Hepatocyte (in vitro differentiated cells): ENCODE measurements around the gene COMMD6. TPM values are rescaled to one million over a fixed set of nuclear protein-coding genes. Genes with fewer than 3 reads are reported as not detected.
A peak's percentile ranks its signal among the peaks of the same experiment; 100 is the strongest.

Experiments
- DNase-seq: peaks from one replicate; pipeline ENCODE4 v3.0.0-alpha.2; 2016; ENCODE audit warnings: low spot score
- H2AFZ ChIP-seq: fragments of 200-600 bp; sonication (generic); 2 replicates; pipeline ENCODE4 v1.6.0; 2016; ENCODE audit warnings: antibody characterized with exemption, mild to moderate bottlenecking
- H3K27ac ChIP-seq: fragments of 200-600 bp; sonication (generic); 2 replicates; pipeline ENCODE4 v1.5.1; 2016; ENCODE audit warnings: mild to moderate bottlenecking
- H3K27me3 ChIP-seq: fragments of 200-600 bp; sonication (generic); 2 replicates; pipeline ENCODE4 v1.6.1; 2016
- H3K36me3 ChIP-seq: fragments of 200-600 bp; sonication (generic); replicated peaks from 2 replicates; pipeline ENCODE4 v1.5.1; 2016; ENCODE audit warnings: low read depth; ENCODE audit not compliant: insufficient read depth
- H3K4me1 ChIP-seq: fragments of 200-600 bp; sonication (generic); 2 replicates; pipeline ENCODE4 v1.5.1; 2016; ENCODE audit warnings: mild to moderate bottlenecking, moderate library complexity; ENCODE audit not compliant: insufficient read depth
- H3K4me2 ChIP-seq: fragments of 200-600 bp; sonication (generic); 2 replicates; pipeline ENCODE4 v1.6.0; 2016
- H3K4me3 ChIP-seq: fragments of 200-600 bp; sonication (generic); 2 replicates; pipeline ENCODE4 v1.5.1; 2016; ENCODE audit warnings: mild to moderate bottlenecking
- H3K79me2 ChIP-seq: fragments of 200-600 bp; sonication (generic); 2 replicates; pipeline ENCODE4 v1.6.0; 2017; ENCODE audit warnings: mild to moderate bottlenecking
- H3K9me2 ChIP-seq: fragments of 200-600 bp; sonication (generic); replicated peaks from 2 replicates; pipeline ENCODE4 v1.6.0; 2017; ENCODE audit warnings: mild to moderate bottlenecking; ENCODE audit not compliant: insufficient read depth
- H3K9me3 ChIP-seq: fragments of 200-600 bp; sonication (generic); 2 replicates; pipeline ENCODE4 v1.5.1; 2016; ENCODE audit warnings: low read depth, mild to moderate bottlenecking
- H4K20me1 ChIP-seq: fragments of 200-600 bp; sonication (generic); 2 replicates; pipeline ENCODE4 v1.6.0; 2016; ENCODE audit warnings: mild to moderate bottlenecking; ENCODE audit not compliant: insufficient read depth, poor library complexity, severe bottlenecking
- EZH2 ChIP-seq: fragments of 200-600 bp; sonication (generic); IDR thresholded peaks from 2 replicates; pipeline ENCODE4 v1.6.1; 2016; ENCODE audit warnings: antibody characterized with exemption, mild to moderate bottlenecking, borderline replicate concordance
- EZH2phosphoT487 ChIP-seq: fragments of 200-600 bp; sonication (generic); IDR thresholded peaks from one replicate; pipeline ENCODE4 v1.6.1; 2018; ENCODE audit warnings: antibody characterized with exemption, mild to moderate bottlenecking, low read depth, moderate library complexity; ENCODE audit not compliant: unreplicated experiment, severe bottlenecking
- WGBS: methylation state at CpG from one replicate; pipeline ENCODE4 v1.1.6; 2016; ENCODE audit warnings: low lambda C conversion rate; ENCODE audit errors: missing lambda C conversion rate; 5-methylcytosine and 5-hydroxymethylcytosine counted together
- polyA plus RNA-seq: library from polyadenylated mRNA; unstranded; fragments of >200 nt; fragmentation: Nextera tagmentation; extraction: Ambion mirVana; gene quantifications from 2 replicates; pipeline ENCODE4 v1.2.1, GENCODE V29; 2016
- total RNA-seq: library from RNA; depleted of rRNA; stranded (reverse); fragments of >200 nt; gene quantifications from 2 replicates; pipeline ENCODE4 v1.2.3, GENCODE V29; 2014
- TF ChIP-seq, protein P1 (sequence below): fragments of 200-600 bp; sonication (generic); IDR thresholded peaks from 2 replicates; pipeline ENCODE4 v1.5.1; 2016; ENCODE audit warnings: antibody characterized with exemption, mild to moderate bottlenecking; ENCODE audit not compliant: poor library complexity

Gene COMMD6
- total and polyA plus RNA-seq, 2 experiments from 2014 or later = 117 to 258 TPM

DNA sequence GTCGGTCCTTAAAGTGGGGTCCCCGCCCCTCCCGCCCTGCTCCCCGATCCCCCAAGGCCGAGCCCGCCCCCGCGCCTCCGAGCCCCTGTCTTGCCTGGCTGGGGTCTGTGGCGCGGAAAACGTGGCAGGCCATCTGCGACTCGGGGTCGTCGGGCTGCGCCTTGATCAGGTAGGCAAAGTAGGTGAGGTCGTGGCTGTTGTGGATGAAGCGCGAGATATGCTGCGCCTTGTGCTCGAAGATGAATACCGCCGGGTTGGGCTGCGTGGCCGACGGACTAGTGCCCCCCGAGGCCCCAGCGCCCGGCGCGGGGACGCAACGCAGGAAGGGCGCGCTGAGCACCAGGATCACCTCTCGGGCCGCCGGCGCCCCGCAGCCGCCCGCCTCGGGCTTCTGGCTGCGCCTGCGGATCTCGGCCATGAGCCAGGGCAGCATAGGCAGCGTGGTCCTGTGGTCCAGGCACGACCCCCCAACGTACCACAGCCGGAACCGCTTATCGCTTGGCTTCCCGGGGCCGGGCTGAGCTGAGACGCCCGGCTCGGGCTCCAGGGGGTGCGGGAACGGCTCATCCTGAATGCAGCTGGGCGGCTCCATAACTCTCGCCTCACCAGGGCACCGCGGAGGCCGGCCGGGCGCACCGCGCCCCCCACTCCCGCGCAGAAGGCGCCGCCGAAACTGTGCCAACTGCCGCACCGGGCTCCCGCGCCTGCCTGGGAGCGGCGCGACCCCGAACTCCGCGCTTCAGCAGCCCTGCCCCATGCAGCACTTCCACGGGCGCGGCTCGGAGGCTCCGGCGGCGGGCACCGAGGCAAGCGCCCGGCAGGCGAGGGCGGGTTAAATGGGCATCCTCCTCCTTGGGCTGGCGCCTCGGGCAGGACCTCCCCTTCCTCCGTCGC is 56.2 kb downstream of the COMMD6 start:
- DNase-seq = peak; percentile 51
- H3K9me2 ChIP-seq = no peaks in the 10 kb centered on the region
- 2% methylated on average over 86 of the region's 100 CpGs for WGBS
- H3K4me2 ChIP-seq = peak overlapping the region; percentile 96
- H3K27me3 ChIP-seq = no peaks in the 10 kb centered on the region
- peaks cover 3% of the 10 kb centered on the region for H4K20me1 ChIP-seq
- peak overlapping the region; percentile 90 for H3K4me3 ChIP-seq
- H3K4me1 ChIP-seq = no peaks in the 10 kb centered on the region
- H3K27ac ChIP-seq = peak overlapping the region; percentile 44
- no peak for TF ChIP-seq EZH2
- peak overlapping the region; percentile 75 for H2AFZ ChIP-seq
- no peaks in the 10 kb centered on the region for H3K36me3 ChIP-seq
- H3K9me3 ChIP-seq = no peaks in the 10 kb centered on the region
- H3K79me2 ChIP-seq = peaks cover 27% of the 10 kb centered on the region

DNA sequence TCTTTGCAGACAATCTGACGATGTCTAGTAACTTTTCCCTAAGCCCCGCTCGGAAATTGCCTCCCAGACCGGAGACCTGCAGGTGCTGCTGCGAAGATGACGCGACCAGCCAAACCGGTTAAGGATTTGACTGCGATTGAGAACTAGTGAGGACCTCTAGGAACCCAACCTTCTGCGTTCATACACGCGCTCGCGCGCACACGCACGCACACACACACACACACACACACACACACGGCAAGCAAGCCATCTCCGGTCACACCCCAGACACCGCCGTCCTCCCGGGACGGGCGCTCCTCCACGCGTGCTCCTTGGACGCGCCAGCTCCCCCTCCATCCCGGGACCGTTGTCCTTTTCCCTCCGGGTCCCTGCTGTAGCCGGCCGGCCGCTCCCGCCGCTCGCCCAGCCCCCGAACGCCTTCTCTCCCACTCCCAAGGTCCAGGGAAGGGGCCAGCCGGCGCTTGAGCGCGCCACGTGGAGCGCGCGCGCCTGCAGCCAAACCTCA is 56.9 kb downstream of the COMMD6 start:
- Histone ChIP-seq H3K4me1 (no peaks in the 10 kb centered on the region), H2AFZ (peak overlapping the region; percentile 75)

GRCh38 chr13:75479102-75479740 is 58.4 kb downstream of the COMMD6 start:
- Histone ChIP-seq H4K20me1 (peaks cover 3% of the 10 kb centered on the region), H3K36me3 (no peaks in the 10 kb centered on the region), H2AFZ (no peak overlapping the region), H3K9me2 (no peaks in the 10 kb centered on the region), H3K4me1 (no peaks in the 10 kb centered on the region), H3K4me2 (peak overlapping the region; percentile 96), H3K4me3 (no peak overlapping the region), H3K9me3 (no peaks in the 10 kb centered on the region), H3K79me2 (peaks cover 33% of the 10 kb centered on the region), H3K27me3 (no peaks in the 10 kb centered on the region), H3K27ac (no peak overlapping the region)
- WGBS = 63% methylated on average over 5 of the region's 5 CpGs
- DNase-seq = no peak
- TF ChIP-seq EZH2phosphoT487 = no peak
- TF ChIP-seq, protein P1, sequence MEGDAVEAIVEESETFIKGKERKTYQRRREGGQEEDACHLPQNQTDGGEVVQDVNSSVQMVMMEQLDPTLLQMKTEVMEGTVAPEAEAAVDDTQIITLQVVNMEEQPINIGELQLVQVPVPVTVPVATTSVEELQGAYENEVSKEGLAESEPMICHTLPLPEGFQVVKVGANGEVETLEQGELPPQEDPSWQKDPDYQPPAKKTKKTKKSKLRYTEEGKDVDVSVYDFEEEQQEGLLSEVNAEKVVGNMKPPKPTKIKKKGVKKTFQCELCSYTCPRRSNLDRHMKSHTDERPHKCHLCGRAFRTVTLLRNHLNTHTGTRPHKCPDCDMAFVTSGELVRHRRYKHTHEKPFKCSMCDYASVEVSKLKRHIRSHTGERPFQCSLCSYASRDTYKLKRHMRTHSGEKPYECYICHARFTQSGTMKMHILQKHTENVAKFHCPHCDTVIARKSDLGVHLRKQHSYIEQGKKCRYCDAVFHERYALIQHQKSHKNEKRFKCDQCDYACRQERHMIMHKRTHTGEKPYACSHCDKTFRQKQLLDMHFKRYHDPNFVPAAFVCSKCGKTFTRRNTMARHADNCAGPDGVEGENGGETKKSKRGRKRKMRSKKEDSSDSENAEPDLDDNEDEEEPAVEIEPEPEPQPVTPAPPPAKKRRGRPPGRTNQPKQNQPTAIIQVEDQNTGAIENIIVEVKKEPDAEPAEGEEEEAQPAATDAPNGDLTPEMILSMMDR = no peak
- no peak for TF ChIP-seq EZH2

More for the DNA sequence above, 56.9 kb downstream of the COMMD6 start:
- TF ChIP-seq EZH2 (no peak), EZH2phosphoT487 (no peak)
- TF ChIP-seq, protein P1 = no peak
- Histone ChIP-seq H3K27me3 (no peaks in the 10 kb centered on the region), H3K79me2 (peaks cover 27% of the 10 kb centered on the region), H3K4me3 (peak overlapping the region; percentile 90), H4K20me1 (peaks cover 3% of the 10 kb centered on the region), H3K4me2 (peak overlapping the region; percentile 96), H3K9me2 (no peaks in the 10 kb centered on the region), H3K27ac (no peak overlapping the region), H3K9me3 (no peaks in the 10 kb centered on the region), H3K36me3 (no peaks in the 10 kb centered on the region)
- 3% methylated on average over 36 of the region's 48 CpGs for WGBS
- peak; percentile 60 for DNase-seq

DNA sequence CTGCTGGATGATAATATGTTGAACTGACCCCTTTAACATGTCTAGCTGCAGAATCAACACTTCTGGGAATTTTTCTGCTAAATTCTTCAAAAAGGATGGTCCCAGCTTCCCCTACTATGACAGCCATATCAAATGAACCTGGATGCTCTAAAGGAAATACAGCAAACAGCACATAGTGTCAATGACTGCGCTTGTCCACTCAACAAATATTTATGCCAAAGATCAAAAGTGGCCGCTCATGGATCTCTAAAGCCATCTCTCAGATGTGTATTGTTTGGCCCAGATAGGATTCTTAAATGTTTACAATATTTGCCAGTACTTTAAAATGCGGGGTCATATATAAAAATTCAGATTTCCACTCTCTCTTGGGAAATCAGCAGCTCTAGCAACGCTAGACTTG is 59.0 kb downstream of the COMMD6 start:
- H3K9me2 ChIP-seq = no peaks in the 10 kb centered on the region
- no peaks in the 10 kb centered on the region for H3K9me3 ChIP-seq
- no peaks in the 10 kb centered on the region for H3K27me3 ChIP-seq
- no peak overlapping the region for H2AFZ ChIP-seq
- H3K27ac ChIP-seq = no peak overlapping the region
- no peak overlapping the region for H3K4me3 ChIP-seq
- H3K36me3 ChIP-seq = no peaks in the 10 kb centered on the region
- peaks cover 3% of the 10 kb centered on the region for H4K20me1 ChIP-seq
- peaks cover 33% of the 10 kb centered on the region for H3K79me2 ChIP-seq
- 80% methylated on average over 4 of the region's 4 CpGs for WGBS
- H3K4me2 ChIP-seq = peak overlapping the region; percentile 20
- no peaks in the 10 kb centered on the region for H3K4me1 ChIP-seq
- TF ChIP-seq EZH2 (no peak), EZH2phosphoT487 (no peak)
- TF ChIP-seq, protein P1 = no peak
- no peak for DNase-seq
